ENCODE results near the gene COL4A2.

DNA sequence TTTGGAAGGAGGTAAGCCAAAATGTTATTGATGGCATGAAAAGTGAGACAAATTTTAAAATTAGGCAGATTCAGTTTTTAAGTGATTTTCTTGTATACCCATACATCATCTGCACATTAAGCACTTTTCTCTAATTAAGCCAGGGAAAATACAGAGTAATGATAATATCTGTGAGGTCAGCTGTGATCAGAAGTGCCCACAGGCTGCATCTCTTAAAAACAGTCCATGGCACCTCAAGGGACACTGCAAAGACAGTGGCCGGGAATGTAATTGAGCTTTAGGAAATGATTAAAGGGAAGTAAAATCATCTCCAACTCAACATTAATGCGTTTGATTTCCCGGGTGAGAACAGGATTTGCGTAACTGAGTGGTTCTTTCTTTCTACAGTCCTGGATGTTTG is 2.1 kb upstream of the COL4A2 start:
- TF ChIP-seq, protein P1, sequence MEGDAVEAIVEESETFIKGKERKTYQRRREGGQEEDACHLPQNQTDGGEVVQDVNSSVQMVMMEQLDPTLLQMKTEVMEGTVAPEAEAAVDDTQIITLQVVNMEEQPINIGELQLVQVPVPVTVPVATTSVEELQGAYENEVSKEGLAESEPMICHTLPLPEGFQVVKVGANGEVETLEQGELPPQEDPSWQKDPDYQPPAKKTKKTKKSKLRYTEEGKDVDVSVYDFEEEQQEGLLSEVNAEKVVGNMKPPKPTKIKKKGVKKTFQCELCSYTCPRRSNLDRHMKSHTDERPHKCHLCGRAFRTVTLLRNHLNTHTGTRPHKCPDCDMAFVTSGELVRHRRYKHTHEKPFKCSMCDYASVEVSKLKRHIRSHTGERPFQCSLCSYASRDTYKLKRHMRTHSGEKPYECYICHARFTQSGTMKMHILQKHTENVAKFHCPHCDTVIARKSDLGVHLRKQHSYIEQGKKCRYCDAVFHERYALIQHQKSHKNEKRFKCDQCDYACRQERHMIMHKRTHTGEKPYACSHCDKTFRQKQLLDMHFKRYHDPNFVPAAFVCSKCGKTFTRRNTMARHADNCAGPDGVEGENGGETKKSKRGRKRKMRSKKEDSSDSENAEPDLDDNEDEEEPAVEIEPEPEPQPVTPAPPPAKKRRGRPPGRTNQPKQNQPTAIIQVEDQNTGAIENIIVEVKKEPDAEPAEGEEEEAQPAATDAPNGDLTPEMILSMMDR (IDR thresholded peaks at IDR 0.05; ENCODE audit: low read depth, low read length, missing input control) = no peak
- no peak for TF ChIP-seq FOXA2 (IDR thresholded peaks at IDR 0.05)
- TF ChIP-seq RAD21 (IDR thresholded peaks at IDR 0.05) = no peak
- TF ChIP-seq REST (IDR thresholded peaks at IDR 0.05) = no peak
- no peak for TF ChIP-seq JUND (IDR thresholded peaks at IDR 0.05)
- TF ChIP-seq SP1 (IDR thresholded peaks at IDR 0.05) = no peak
- no peak for TF ChIP-seq RXRA (IDR thresholded peaks at IDR 0.05)
- TF ChIP-seq EGR1 (IDR thresholded peaks at IDR 0.05; ENCODE audit: low read depth in 2 of 2) = no peak
- TF ChIP-seq TAF1 (conservative IDR thresholded peaks at IDR 0.05) = no peak

Data from liver (tissue), 3 donors.